ENCODE data around the gene ALDH1L1. TPM values are rescaled to one million over a fixed set of nuclear protein-coding genes. Genes with fewer than 3 reads are reported as not detected.

The ALDH1L1 gene
- total and polyA plus RNA-seq, 2 of the 13 experiments (the other 11 are each of a cell fraction or from before 2014, with no cell fraction given): 11.2 to 28.7 TPM

GRCh38 chr3:126205717-126206655 is 25.6 kb upstream of the ALDH1L1 start:
- TF ChIP-seq NR2F1 (CRISPR knock-in tag; IDR thresholded peaks at IDR 0.05) (peak in 1 of 2 experiments; percentile 34; a peak in 1 of 4 replicates), NCOA5 (CRISPR knock-in tag; IDR thresholded peaks at IDR 0.05) (no peak)
- H4K20me1 ChIP-seq (ENCODE audit: insufficient read depth, low read length): no peaks in the 10 kb centered on the region
- no peaks in the 10 kb centered on the region for H3K36me3 ChIP-seq (replicated peaks in 1 of 2; ENCODE audit: control insufficient read depth in 1 of 2, insufficient read depth in 2 of 2, low read length in 2 of 2)
- no peak overlapping the region for H3K27ac ChIP-seq (ENCODE audit: extremely low read length, insufficient read depth, low read length)
- POLR2A ChIA-PET: no interaction called here
- in situ Hi-C loops (cut with HindIII; ENCODE audit: extremely low pct_ligation_motif_present, low pct_unique_long_range_greater_than_20kb): no loop called here
- no peaks in the 10 kb centered on the region for H3K9me3 ChIP-seq (ENCODE audit: low read length)
- DNase-seq (ENCODE audit: low spot score) (no peak), FAIRE-seq (peak; percentile 32), ATAC-seq (peak; percentile 56)
- no peaks in the 10 kb centered on the region for H3K79me2 ChIP-seq (ENCODE audit: insufficient read depth, low read length)
- no peak overlapping the region for H3K9ac ChIP-seq (ENCODE audit: insufficient read depth, low read depth, low read length)
- no peak overlapping the region for H3K4me2 ChIP-seq (ENCODE audit: low read depth, low read length)
- H3K4me1 ChIP-seq (ENCODE audit: insufficient read depth, low read length): peaks cover 33% of the 10 kb centered on the region
- no TSS peak for BruUV-seq (replicated peaks)
- intact Hi-C loops (cut with micrococcal nuclease; ENCODE audit: unreplicated experiment): loop anchor here (10.0 kb wide), 1 partner anchor 231 kb away; no protein-coding TSS in a partner anchor
- no peak overlapping the region for H3K4me3 ChIP-seq (replicated peaks in 1 of 3; ENCODE audit: insufficient read depth in 1 of 3, low read depth in 2 of 3, low read length in 3 of 3)
- WGBS (ENCODE audit: low lambda C conversion rate): 0% methylated on average over 2 of the region's 3 CpGs
- peaks cover 0 to 2% of the 10 kb centered on the region in 2 experiments; a peak in 1 of 5 replicates for H3K27me3 ChIP-seq (ENCODE audit: control insufficient read depth in 1 of 2, insufficient read depth in 2 of 2, low read length in 2 of 2)
- no peak overlapping the region for H2AFZ ChIP-seq (ENCODE audit: low read length)
- CTCF ChIA-PET (ENCODE audit: low intra/inter-chr PET ratio, low total read pairs): no interaction called here

GRCh38 chr3:126202680-126203079 is 22.3 kb upstream of the ALDH1L1 start:
- ATAC-seq (no peak), DNase-seq (ENCODE audit: low spot score) (no peak), FAIRE-seq (no peak)
- TF ChIP-seq RARA (CRISPR knock-in tag; IDR thresholded peaks at IDR 0.05): no peak
- TF ChIP-seq KMT2A (CRISPR knock-in tag; IDR thresholded peaks at IDR 0.05): no peak
- no peak for TF ChIP-seq PRMT3 (CRISPR knock-in tag; IDR thresholded peaks at IDR 0.05; ENCODE audit: borderline replicate concordance, low read depth)
- no peak for TF ChIP-seq HOXA7 (CRISPR knock-in tag; IDR thresholded peaks at IDR 0.05)
- TF ChIP-seq POLR2G (IDR thresholded peaks at IDR 0.05; ENCODE audit: low read depth, low read length): no peak
- no peak for TF ChIP-seq ZNF253 (CRISPR knock-in tag; IDR thresholded peaks at IDR 0.05; ENCODE audit: borderline replicate concordance)
- no peak for TF ChIP-seq ZSCAN21 (CRISPR knock-in tag; IDR thresholded peaks at IDR 0.05; ENCODE audit: borderline replicate concordance)
- no peak for TF ChIP-seq SUZ12 (IDR thresholded peaks at IDR 0.05; ENCODE audit: low read depth, low read length)
- H3K27me3 ChIP-seq (ENCODE audit: control insufficient read depth in 1 of 2, insufficient read depth in 2 of 2, low read length in 2 of 2): no peaks in the 10 kb centered on the region
- no peak overlapping the region for H2AFZ ChIP-seq (ENCODE audit: low read length)
- H3K36me3 ChIP-seq (replicated peaks in 1 of 2; ENCODE audit: control insufficient read depth in 1 of 2, insufficient read depth in 2 of 2, low read length in 2 of 2): no peaks in the 10 kb centered on the region
- ChIA-PET POLR2A (no interaction called here), CTCF (ENCODE audit: low intra/inter-chr PET ratio, low total read pairs) (no interaction called here)
- peaks cover 1% of the 10 kb centered on the region; the same call in 1 of the 2 replicates for H3K9me3 ChIP-seq (ENCODE audit: low read length)
- no peaks in the 10 kb centered on the region for H3K79me2 ChIP-seq (ENCODE audit: insufficient read depth, low read length)
- H3K4me2 ChIP-seq (ENCODE audit: low read depth, low read length): no peak overlapping the region
- no peak overlapping the region for H3K9ac ChIP-seq (ENCODE audit: insufficient read depth, low read depth, low read length)
- in situ Hi-C loops (cut with HindIII; ENCODE audit: extremely low pct_ligation_motif_present, low pct_unique_long_range_greater_than_20kb) (no loop called here), intact Hi-C loops (cut with micrococcal nuclease; ENCODE audit: unreplicated experiment) (loop anchor here (10.0 kb wide), 1 partner anchor 228 kb away; no protein-coding TSS in a partner anchor)
- WGBS (ENCODE audit: low lambda C conversion rate): 24% methylated on average over 4 of the region's 4 CpGs
- no peak overlapping the region for H3K4me3 ChIP-seq (replicated peaks in 1 of 3; ENCODE audit: insufficient read depth in 1 of 3, low read depth in 2 of 3, low read length in 3 of 3)
- no TSS peak for BruUV-seq (replicated peaks)
- H3K4me1 ChIP-seq (ENCODE audit: insufficient read depth, low read length): peaks cover 16% of the 10 kb centered on the region
- H3K27ac ChIP-seq (ENCODE audit: extremely low read length, insufficient read depth, low read length): no peak overlapping the region
- no peaks in the 10 kb centered on the region for H4K20me1 ChIP-seq (ENCODE audit: insufficient read depth, low read length)

All from HepG2 (cell line).